ENCODE measurements around the gene CHST9. TPM values are rescaled to one million over a fixed set of nuclear protein-coding genes. Genes with fewer than 3 reads are reported as not detected.

The CHST9 gene
- total and polyA plus RNA-seq, 10 donors = 0.87 to 23.9 (median 8.4) TPM

- no peak for DNase-seq
- H3K4me3 ChIP-seq = no peak overlapping the region
- TF ChIP-seq CTCF (IDR thresholded peaks at IDR 0.05 in 8 of 11, conservative IDR thresholded peaks at IDR 0.05 in 3 of 11) (no peak), POLR2A (IDR thresholded peaks at IDR 0.05) (no peak), POLR2AphosphoS5 (IDR thresholded peaks at IDR 0.05) (no peak)
- H3K36me3 ChIP-seq = no peaks in the 10 kb centered on the region
- H3K27me3 ChIP-seq (replicated peaks in 1 of 7) = no peaks in the 10 kb centered on the region
- H3K27ac ChIP-seq = no peak overlapping the region
- 46 to 68% (median 64%) methylated on average over 3 of the region's 3 CpGs for WGBS, 5 donors
- H3K4me1 ChIP-seq = no peaks in the 10 kb centered on the region
- intact Hi-C loops (cut with DNase I; ENCODE audit: low total_unique reads) = no loop called here
- peaks cover 0 to 17% (median 10%) of the 10 kb centered on the region in 8 donors for H3K9me3 ChIP-seq
Observed at GRCh38 chr18:27114842-27115241, 70.3 kb downstream of the CHST9 start.

GRCh38 chr18:27113358-27113757, 71.8 kb downstream of the CHST9 start:
- Histone ChIP-seq H3K36me3 (no peaks in the 10 kb centered on the region), H3K4me1 (no peaks in the 10 kb centered on the region), H3K27ac (no peak overlapping the region), H3K4me3 (no peak overlapping the region), H3K9me3 (peaks cover 0 to 17% (median 10%) of the 10 kb centered on the region in 8 donors), H3K27me3 (replicated peaks in 1 of 7) (no peaks in the 10 kb centered on the region)
- DNase-seq = no peak
- TF ChIP-seq POLR2AphosphoS5 (IDR thresholded peaks at IDR 0.05) (no peak), CTCF (IDR thresholded peaks at IDR 0.05 in 8 of 11, conservative IDR thresholded peaks at IDR 0.05 in 3 of 11) (no peak), POLR2A (IDR thresholded peaks at IDR 0.05) (no peak)
- intact Hi-C loops (cut with DNase I; ENCODE audit: low total_unique reads) = no loop called here

GRCh38 chr18:27110319-27110718, 74.8 kb downstream of the CHST9 start:
- no peak overlapping the region for H3K4me3 ChIP-seq
- H3K4me1 ChIP-seq = no peaks in the 10 kb centered on the region
- WGBS, 5 donors = 86 to 97% (median 92%) methylated on average over 1 of the region's 1 CpG
- no peaks in the 10 kb centered on the region for H3K27me3 ChIP-seq (replicated peaks in 1 of 7)
- H3K27ac ChIP-seq = peak overlapping the region in 1 of 8 donors; percentile 38
- TF ChIP-seq CTCF (IDR thresholded peaks at IDR 0.05 in 8 of 11, conservative IDR thresholded peaks at IDR 0.05 in 3 of 11) = no peak
- TF ChIP-seq POLR2A (IDR thresholded peaks at IDR 0.05) = no peak
- no peak for TF ChIP-seq POLR2AphosphoS5 (IDR thresholded peaks at IDR 0.05)
- intact Hi-C loops (cut with DNase I; ENCODE audit: low total_unique reads) = no loop called here
- DNase-seq = no peak
- H3K9me3 ChIP-seq = peaks cover 0 to 17% (median 10%) of the 10 kb centered on the region in 8 donors
- H3K36me3 ChIP-seq = no peaks in the 10 kb centered on the region

GRCh38 chr18:27109451-27109850, 75.7 kb downstream of the CHST9 start:
- no peak overlapping the region for H3K4me3 ChIP-seq
- no peaks in the 10 kb centered on the region for H3K4me1 ChIP-seq
- no peak for DNase-seq
- H3K27ac ChIP-seq = peak overlapping the region in 3 of 8 donors; percentile 25 to 38 (median 32)
- intact Hi-C loops (cut with DNase I; ENCODE audit: low total_unique reads) = no loop called here
- H3K9me3 ChIP-seq = peaks cover 0 to 15% (median 10%) of the 10 kb centered on the region in 8 donors
- H3K27me3 ChIP-seq (replicated peaks in 1 of 7) = no peaks in the 10 kb centered on the region
- WGBS, 5 donors = 70 to 84% (median 78%) methylated on average over 10 of the region's 10 CpGs
- TF ChIP-seq POLR2A (IDR thresholded peaks at IDR 0.05) (no peak), POLR2AphosphoS5 (IDR thresholded peaks at IDR 0.05) (peak in 1 of 3 donors; percentile 68)
- H3K36me3 ChIP-seq = no peaks in the 10 kb centered on the region

- Histone ChIP-seq H3K4me3 (no peak overlapping the region), H3K9me3 (peaks cover 0 to 12% (median 7%) of the 10 kb centered on the region in 8 donors), H3K36me3 (no peaks in the 10 kb centered on the region), H3K4me1 (no peaks in the 10 kb centered on the region), H3K27ac (peak overlapping the region in 2 of 8 donors; percentile 32 to 38), H3K27me3 (replicated peaks in 1 of 7) (no peaks in the 10 kb centered on the region)
- intact Hi-C loops (cut with DNase I; ENCODE audit: low total_unique reads) = no loop called here
- DNase-seq = no peak
- no peak for TF ChIP-seq CTCF (IDR thresholded peaks at IDR 0.05 in 8 of 11, conservative IDR thresholded peaks at IDR 0.05 in 3 of 11)
- TF ChIP-seq POLR2AphosphoS5 (IDR thresholded peaks at IDR 0.05) = no peak
- TF ChIP-seq POLR2A (IDR thresholded peaks at IDR 0.05) = no peak
- 73 to 82% (median 81%) methylated on average over 2 of the region's 2 CpGs for WGBS, 5 donors
Observed at GRCh38 chr18:27108842-27109241, 76.3 kb downstream of the CHST9 start.
